ENCODE measurements around the gene SPTB.

SPTB gene

DNA sequence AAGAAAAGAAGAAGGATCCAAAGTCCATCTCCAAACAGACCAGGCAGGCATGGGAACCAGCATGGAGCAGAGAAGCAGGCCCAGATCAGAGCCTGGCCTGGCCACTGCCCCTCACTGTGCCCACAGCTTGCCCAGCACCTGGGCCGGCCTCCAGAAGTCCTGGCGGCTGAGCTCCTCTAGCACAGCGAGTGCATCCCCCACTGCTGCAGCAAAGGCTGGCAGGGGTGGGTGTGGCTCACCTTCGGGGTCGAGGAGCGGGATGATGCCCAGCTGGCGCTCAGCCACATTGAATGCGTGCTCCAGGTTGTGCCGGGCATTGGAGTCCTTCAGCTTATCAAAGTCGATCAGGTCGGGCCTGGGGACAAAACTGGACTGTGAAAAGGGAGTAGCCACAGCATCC, 78.7 kb downstream of the SPTB start:
- Histone ChIP-seq H3F3A (ENCODE audit: insufficient read depth, low read length) (no peaks in the 10 kb centered on the region), H3K9ac (ENCODE audit: low read length) (no peak overlapping the region), H3K36me3 (replicated peaks; ENCODE audit: insufficient read depth, low read length) (no peaks in the 10 kb centered on the region), H3K79me2 (ENCODE audit: low read length) (no peaks in the 10 kb centered on the region), H3K4me2 (ENCODE audit: low read depth, low read length) (no peak overlapping the region), H3K9me2 (replicated peaks; ENCODE audit: insufficient read depth, low read length) (no peaks in the 10 kb centered on the region), H2AFZ (ENCODE audit: low read length) (no peak overlapping the region), H4K20me1 (ENCODE audit: insufficient read depth, low read length) (no peaks in the 10 kb centered on the region), H3K9me3 (replicated peaks; ENCODE audit: insufficient read depth, low read length) (no peaks in the 10 kb centered on the region), H3K4me1 (ENCODE audit: low read length) (no peaks in the 10 kb centered on the region), H3K27ac (ENCODE audit: low read length) (no peak overlapping the region), H3K27me3 (replicated peaks; ENCODE audit: insufficient read depth, low read length) (no peaks in the 10 kb centered on the region), H3K4me3 (ENCODE audit: low read length) (no peak overlapping the region)
- DNase-seq: no peak
- TF ChIP-seq EZH2 (optimal IDR thresholded peaks at IDR 0.05; ENCODE audit: low read depth, low read length): no peak

GRCh38 chr14:64800000-64800399, 79.7 kb downstream of the SPTB start:
- TF ChIP-seq, protein P1, sequence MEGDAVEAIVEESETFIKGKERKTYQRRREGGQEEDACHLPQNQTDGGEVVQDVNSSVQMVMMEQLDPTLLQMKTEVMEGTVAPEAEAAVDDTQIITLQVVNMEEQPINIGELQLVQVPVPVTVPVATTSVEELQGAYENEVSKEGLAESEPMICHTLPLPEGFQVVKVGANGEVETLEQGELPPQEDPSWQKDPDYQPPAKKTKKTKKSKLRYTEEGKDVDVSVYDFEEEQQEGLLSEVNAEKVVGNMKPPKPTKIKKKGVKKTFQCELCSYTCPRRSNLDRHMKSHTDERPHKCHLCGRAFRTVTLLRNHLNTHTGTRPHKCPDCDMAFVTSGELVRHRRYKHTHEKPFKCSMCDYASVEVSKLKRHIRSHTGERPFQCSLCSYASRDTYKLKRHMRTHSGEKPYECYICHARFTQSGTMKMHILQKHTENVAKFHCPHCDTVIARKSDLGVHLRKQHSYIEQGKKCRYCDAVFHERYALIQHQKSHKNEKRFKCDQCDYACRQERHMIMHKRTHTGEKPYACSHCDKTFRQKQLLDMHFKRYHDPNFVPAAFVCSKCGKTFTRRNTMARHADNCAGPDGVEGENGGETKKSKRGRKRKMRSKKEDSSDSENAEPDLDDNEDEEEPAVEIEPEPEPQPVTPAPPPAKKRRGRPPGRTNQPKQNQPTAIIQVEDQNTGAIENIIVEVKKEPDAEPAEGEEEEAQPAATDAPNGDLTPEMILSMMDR (IDR thresholded peaks at IDR 0.05; ENCODE audit: low read length): peak; percentile 47
- TF ChIP-seq EZH2phosphoT487 (IDR thresholded peaks at IDR 0.05; ENCODE audit: low read length): no peak
- no peak overlapping the region for H3K4me3 ChIP-seq (ENCODE audit: low read length)
- no peaks in the 10 kb centered on the region for H3K9me3 ChIP-seq (replicated peaks; ENCODE audit: insufficient read depth, low read length)
- H3F3A ChIP-seq (ENCODE audit: insufficient read depth, low read length): no peaks in the 10 kb centered on the region
- no peak overlapping the region for H3K27ac ChIP-seq (ENCODE audit: low read length)
- no peak overlapping the region for H2AFZ ChIP-seq (ENCODE audit: low read length)
- H3K9me2 ChIP-seq (replicated peaks; ENCODE audit: insufficient read depth, low read length): no peaks in the 10 kb centered on the region
- H3K79me2 ChIP-seq (ENCODE audit: low read length): no peaks in the 10 kb centered on the region
- DNase-seq: peak; percentile 8
- no peaks in the 10 kb centered on the region for H3K4me1 ChIP-seq (ENCODE audit: low read length)
- H3K4me2 ChIP-seq (ENCODE audit: low read depth, low read length): no peak overlapping the region
- H4K20me1 ChIP-seq (ENCODE audit: insufficient read depth, low read length): no peaks in the 10 kb centered on the region
- no peak overlapping the region for H3K9ac ChIP-seq (ENCODE audit: low read length)
- no peaks in the 10 kb centered on the region for H3K27me3 ChIP-seq (replicated peaks; ENCODE audit: insufficient read depth, low read length)
- no peaks in the 10 kb centered on the region for H3K36me3 ChIP-seq (replicated peaks; ENCODE audit: insufficient read depth, low read length)

- Histone ChIP-seq H2AFZ (ENCODE audit: low read length) (no peak overlapping the region), H3K79me2 (ENCODE audit: low read length) (no peaks in the 10 kb centered on the region), H3K36me3 (replicated peaks; ENCODE audit: insufficient read depth, low read length) (no peaks in the 10 kb centered on the region), H3K9ac (ENCODE audit: low read length) (no peak overlapping the region), H4K20me1 (ENCODE audit: insufficient read depth, low read length) (no peaks in the 10 kb centered on the region), H3K4me1 (ENCODE audit: low read length) (no peaks in the 10 kb centered on the region), H3K4me3 (ENCODE audit: low read length) (no peak overlapping the region), H3K27ac (ENCODE audit: low read length) (no peak overlapping the region), H3K9me3 (replicated peaks; ENCODE audit: insufficient read depth, low read length) (no peaks in the 10 kb centered on the region), H3K4me2 (ENCODE audit: low read depth, low read length) (no peak overlapping the region), H3K9me2 (replicated peaks; ENCODE audit: insufficient read depth, low read length) (no peaks in the 10 kb centered on the region), H3F3A (ENCODE audit: insufficient read depth, low read length) (no peaks in the 10 kb centered on the region), H3K27me3 (replicated peaks; ENCODE audit: insufficient read depth, low read length) (no peaks in the 10 kb centered on the region)
- DNase-seq: no peak
- TF ChIP-seq EZH2 (optimal IDR thresholded peaks at IDR 0.05; ENCODE audit: low read depth, low read length) (no peak), EZH2phosphoT487 (IDR thresholded peaks at IDR 0.05; ENCODE audit: low read length) (no peak)
- TF ChIP-seq, protein P1 (IDR thresholded peaks at IDR 0.05; ENCODE audit: low read length): no peak
These were observed 80.2 kb downstream of the SPTB start for GRCh38 chr14:64799555-64799954.

GRCh38 chr14:64796369-64796768, 83.3 kb downstream of the SPTB start:
- Histone ChIP-seq H3K4me2 (ENCODE audit: low read depth, low read length) (no peak overlapping the region), H3K4me1 (ENCODE audit: low read length) (no peaks in the 10 kb centered on the region), H4K20me1 (ENCODE audit: insufficient read depth, low read length) (no peaks in the 10 kb centered on the region), H3K27ac (ENCODE audit: low read length) (no peak overlapping the region), H3K4me3 (ENCODE audit: low read length) (no peak overlapping the region), H3K36me3 (replicated peaks; ENCODE audit: insufficient read depth, low read length) (no peaks in the 10 kb centered on the region), H3K27me3 (replicated peaks; ENCODE audit: insufficient read depth, low read length) (no peaks in the 10 kb centered on the region), H3K9me2 (replicated peaks; ENCODE audit: insufficient read depth, low read length) (no peaks in the 10 kb centered on the region), H3F3A (ENCODE audit: insufficient read depth, low read length) (no peaks in the 10 kb centered on the region), H3K79me2 (ENCODE audit: low read length) (no peaks in the 10 kb centered on the region), H2AFZ (ENCODE audit: low read length) (no peak overlapping the region), H3K9ac (ENCODE audit: low read length) (no peak overlapping the region), H3K9me3 (replicated peaks; ENCODE audit: insufficient read depth, low read length) (no peaks in the 10 kb centered on the region)
- no peak for DNase-seq
- no peak for TF ChIP-seq EZH2 (optimal IDR thresholded peaks at IDR 0.05; ENCODE audit: low read depth, low read length)
- TF ChIP-seq EZH2phosphoT487 (IDR thresholded peaks at IDR 0.05; ENCODE audit: low read length): no peak
- TF ChIP-seq, protein P1 (IDR thresholded peaks at IDR 0.05; ENCODE audit: low read length): no peak
